Measurements from ENCODE around the gene NLRC3. TPM values are rescaled to one million over a fixed set of nuclear protein-coding genes. Genes with fewer than 3 reads are reported as not detected.

The NLRC3 gene
- total RNA-seq, 1 donor from 2014 or later: 0.23 TPM

DNA sequence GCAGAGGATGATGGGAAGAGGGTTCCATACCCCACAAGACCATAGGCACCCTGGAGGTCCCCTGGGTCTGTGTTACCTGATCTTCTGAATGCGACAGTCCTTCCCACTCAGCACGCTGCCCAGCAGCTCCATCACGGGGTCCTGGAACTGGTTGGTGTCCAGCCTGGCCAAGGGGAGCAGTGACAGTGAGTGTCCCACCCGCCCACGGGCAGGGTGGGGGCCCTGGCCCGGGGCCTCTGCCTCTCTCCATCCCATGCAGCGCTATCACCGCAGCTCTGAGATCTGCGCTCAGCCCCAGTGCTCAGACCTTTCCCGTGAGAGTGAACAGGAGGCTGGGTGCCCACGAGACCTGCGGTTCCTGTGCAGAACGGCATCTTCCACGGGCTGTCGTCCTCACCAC, 15.6 kb downstream of the NLRC3 start:
- Histone ChIP-seq H4K20me1 (ENCODE audit: insufficient read depth, low read length) (no peaks in the 10 kb centered on the region), H3K4me3 (ENCODE audit: insufficient read depth, low read depth, low read length) (no peak overlapping the region), H3K4me2 (ENCODE audit: low read length) (no peak overlapping the region), H3K27me3 (ENCODE audit: insufficient read depth, low read length) (no peaks in the 10 kb centered on the region), H3K79me2 (ENCODE audit: insufficient read depth, low read length) (no peaks in the 10 kb centered on the region), H3K4me1 (ENCODE audit: insufficient read depth, low read length) (no peaks in the 10 kb centered on the region), H3K9ac (ENCODE audit: low read length) (no peak overlapping the region), H3K36me3 (ENCODE audit: insufficient read depth, low read length) (no peaks in the 10 kb centered on the region), H3K9me3 (ENCODE audit: insufficient read depth, low read depth, low read length) (no peaks in the 10 kb centered on the region), H3K27ac (ENCODE audit: low read depth, low read length) (no peak overlapping the region), H2AFZ (ENCODE audit: low read depth, low read length) (no peak overlapping the region)
- H3K4me3 Mint-ChIP-seq (ENCODE audit: unreplicated experiment): no peak overlapping the region
- FAIRE-seq (no peak), DNase-seq (ENCODE audit: low read depth) (no peak)
- H3K27ac Mint-ChIP-seq (ENCODE audit: unreplicated experiment): no peak overlapping the region
- TF ChIP-seq, protein P1, sequence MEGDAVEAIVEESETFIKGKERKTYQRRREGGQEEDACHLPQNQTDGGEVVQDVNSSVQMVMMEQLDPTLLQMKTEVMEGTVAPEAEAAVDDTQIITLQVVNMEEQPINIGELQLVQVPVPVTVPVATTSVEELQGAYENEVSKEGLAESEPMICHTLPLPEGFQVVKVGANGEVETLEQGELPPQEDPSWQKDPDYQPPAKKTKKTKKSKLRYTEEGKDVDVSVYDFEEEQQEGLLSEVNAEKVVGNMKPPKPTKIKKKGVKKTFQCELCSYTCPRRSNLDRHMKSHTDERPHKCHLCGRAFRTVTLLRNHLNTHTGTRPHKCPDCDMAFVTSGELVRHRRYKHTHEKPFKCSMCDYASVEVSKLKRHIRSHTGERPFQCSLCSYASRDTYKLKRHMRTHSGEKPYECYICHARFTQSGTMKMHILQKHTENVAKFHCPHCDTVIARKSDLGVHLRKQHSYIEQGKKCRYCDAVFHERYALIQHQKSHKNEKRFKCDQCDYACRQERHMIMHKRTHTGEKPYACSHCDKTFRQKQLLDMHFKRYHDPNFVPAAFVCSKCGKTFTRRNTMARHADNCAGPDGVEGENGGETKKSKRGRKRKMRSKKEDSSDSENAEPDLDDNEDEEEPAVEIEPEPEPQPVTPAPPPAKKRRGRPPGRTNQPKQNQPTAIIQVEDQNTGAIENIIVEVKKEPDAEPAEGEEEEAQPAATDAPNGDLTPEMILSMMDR (IDR thresholded peaks at IDR 0.05; ENCODE audit: insufficient read depth, low read depth, low read length): no peak
- TF ChIP-seq EZH2 (IDR thresholded peaks at IDR 0.05; ENCODE audit: insufficient read depth, low read length): no peak
- no peaks in the 10 kb centered on the region for H3K9me3 Mint-ChIP-seq (ENCODE audit: unreplicated experiment)
- H3K36me3 Mint-ChIP-seq (ENCODE audit: low read depth, unreplicated experiment): peaks cover 3% of the 10 kb centered on the region
- no peaks in the 10 kb centered on the region for H3K4me1 Mint-ChIP-seq (ENCODE audit: low read depth, unreplicated experiment)
- H3K27me3 Mint-ChIP-seq (ENCODE audit: low read depth, unreplicated experiment): peaks cover 3% of the 10 kb centered on the region

DNA sequence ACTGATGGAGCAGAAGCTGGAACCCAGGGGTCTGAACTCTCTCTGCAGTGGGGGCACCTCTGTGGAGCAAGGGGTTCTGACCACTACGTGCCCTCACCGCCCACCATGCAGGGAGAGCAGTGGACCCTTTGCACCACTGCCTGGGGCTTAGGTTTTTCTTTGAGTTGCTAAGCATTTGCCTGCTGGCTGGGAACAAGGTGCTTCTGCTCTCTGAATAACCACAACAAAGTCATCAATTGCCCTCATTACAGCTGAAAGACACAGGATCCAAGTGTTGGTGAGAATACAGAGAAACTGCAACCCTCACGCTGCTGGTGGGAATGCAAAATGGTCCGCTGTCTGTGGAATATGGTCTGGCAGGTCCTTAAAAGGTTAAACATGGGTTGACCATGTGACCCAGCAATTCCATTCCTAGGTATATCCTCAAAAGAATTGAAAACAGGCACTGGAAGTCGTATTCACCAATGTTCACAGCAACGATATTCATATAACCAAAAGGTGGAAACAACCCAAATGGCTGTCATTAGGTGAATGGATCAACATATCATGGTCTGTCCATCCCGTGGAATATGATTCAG, 22.8 kb downstream of the NLRC3 start:
- no peak for FAIRE-seq
- no peak for DNase-seq (ENCODE audit: low read depth)
- Histone ChIP-seq H3K4me1 (ENCODE audit: insufficient read depth, low read length) (no peaks in the 10 kb centered on the region), H2AFZ (ENCODE audit: low read depth, low read length) (no peak overlapping the region), H3K27ac (ENCODE audit: low read depth, low read length) (no peak overlapping the region), H3K9ac (ENCODE audit: low read length) (no peak overlapping the region), H3K79me2 (ENCODE audit: insufficient read depth, low read length) (no peaks in the 10 kb centered on the region), H3K4me2 (ENCODE audit: low read length) (no peak overlapping the region), H4K20me1 (ENCODE audit: insufficient read depth, low read length) (no peaks in the 10 kb centered on the region), H3K9me3 (ENCODE audit: insufficient read depth, low read depth, low read length) (no peaks in the 10 kb centered on the region), H3K27me3 (ENCODE audit: insufficient read depth, low read length) (no peaks in the 10 kb centered on the region), H3K36me3 (ENCODE audit: insufficient read depth, low read length) (no peaks in the 10 kb centered on the region), H3K4me3 (ENCODE audit: insufficient read depth, low read depth, low read length) (no peak overlapping the region)
- Mint-ChIP-seq H3K27me3 (ENCODE audit: low read depth, unreplicated experiment) (peaks cover 22% of the 10 kb centered on the region), H3K27ac (ENCODE audit: unreplicated experiment) (no peak overlapping the region), H3K4me1 (ENCODE audit: low read depth, unreplicated experiment) (no peaks in the 10 kb centered on the region), H3K4me3 (ENCODE audit: unreplicated experiment) (no peak overlapping the region), H3K9me3 (ENCODE audit: unreplicated experiment) (no peaks in the 10 kb centered on the region), H3K36me3 (ENCODE audit: low read depth, unreplicated experiment) (no peaks in the 10 kb centered on the region)
- TF ChIP-seq, protein P1 (IDR thresholded peaks at IDR 0.05; ENCODE audit: insufficient read depth, low read depth, low read length): no peak
- TF ChIP-seq EZH2 (IDR thresholded peaks at IDR 0.05; ENCODE audit: insufficient read depth, low read length): no peak

DNA sequence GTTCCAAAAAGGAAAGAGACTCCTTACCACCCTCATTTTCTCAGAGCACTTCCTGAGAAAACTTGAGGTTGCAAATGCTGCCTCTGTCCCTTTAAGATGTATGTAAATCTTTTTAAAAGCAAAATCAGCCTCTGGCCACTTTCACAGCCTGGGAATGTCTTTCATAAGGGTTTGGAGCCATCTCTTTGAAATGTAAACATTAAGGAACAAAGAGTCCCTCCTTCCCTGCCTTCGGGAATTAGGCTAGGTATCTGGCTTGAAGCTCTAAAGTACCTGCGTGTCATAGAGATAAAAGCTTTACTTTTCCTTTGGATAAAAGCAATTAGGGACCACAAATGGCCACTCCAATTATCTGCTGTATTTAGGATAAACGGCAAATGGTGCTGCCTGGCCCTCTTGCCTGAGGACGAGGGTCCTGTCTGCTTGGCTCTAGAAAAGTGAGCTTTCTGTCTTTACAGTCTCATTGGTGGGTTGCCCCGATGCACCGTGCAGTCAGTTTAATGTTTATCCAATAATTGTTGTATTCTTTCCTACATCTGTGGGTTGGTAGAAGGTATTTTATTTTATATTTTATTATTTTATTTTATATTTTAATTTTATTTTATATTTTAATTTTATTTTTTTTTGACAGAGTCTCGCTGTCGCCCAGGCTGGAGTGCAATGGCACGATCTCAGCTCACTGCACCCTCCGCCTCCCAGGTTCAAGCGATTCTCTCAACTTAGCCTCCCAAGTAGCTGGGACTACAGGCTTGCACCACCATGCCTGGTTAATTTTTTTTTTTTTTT, 23.9 kb downstream of the NLRC3 start:
- Histone ChIP-seq H3K79me2 (ENCODE audit: insufficient read depth, low read length) (no peaks in the 10 kb centered on the region), H3K9ac (ENCODE audit: low read length) (no peak overlapping the region), H2AFZ (ENCODE audit: low read depth, low read length) (no peak overlapping the region), H3K27me3 (ENCODE audit: insufficient read depth, low read length) (no peaks in the 10 kb centered on the region), H3K4me1 (ENCODE audit: insufficient read depth, low read length) (no peaks in the 10 kb centered on the region), H4K20me1 (ENCODE audit: insufficient read depth, low read length) (no peaks in the 10 kb centered on the region), H3K27ac (ENCODE audit: low read depth, low read length) (no peak overlapping the region), H3K4me2 (ENCODE audit: low read length) (no peak overlapping the region), H3K9me3 (ENCODE audit: insufficient read depth, low read depth, low read length) (no peaks in the 10 kb centered on the region), H3K4me3 (ENCODE audit: insufficient read depth, low read depth, low read length) (no peak overlapping the region), H3K36me3 (ENCODE audit: insufficient read depth, low read length) (no peaks in the 10 kb centered on the region)
- H3K36me3 Mint-ChIP-seq (ENCODE audit: low read depth, unreplicated experiment): no peaks in the 10 kb centered on the region
- FAIRE-seq (no peak), DNase-seq (ENCODE audit: low read depth) (no peak)
- H3K4me3 Mint-ChIP-seq (ENCODE audit: unreplicated experiment): no peak overlapping the region
- no peaks in the 10 kb centered on the region for H3K9me3 Mint-ChIP-seq (ENCODE audit: unreplicated experiment)
- peak overlapping the region; percentile 34 for H3K27ac Mint-ChIP-seq (ENCODE audit: unreplicated experiment)
- H3K4me1 Mint-ChIP-seq (ENCODE audit: low read depth, unreplicated experiment): no peaks in the 10 kb centered on the region
- TF ChIP-seq EZH2 (IDR thresholded peaks at IDR 0.05; ENCODE audit: insufficient read depth, low read length): no peak
- TF ChIP-seq, protein P1 (IDR thresholded peaks at IDR 0.05; ENCODE audit: insufficient read depth, low read depth, low read length): no peak
- H3K27me3 Mint-ChIP-seq (ENCODE audit: low read depth, unreplicated experiment): peaks cover 29% of the 10 kb centered on the region
